ENCODE results near the gene FAM124B.

FAM124B gene

DNA sequence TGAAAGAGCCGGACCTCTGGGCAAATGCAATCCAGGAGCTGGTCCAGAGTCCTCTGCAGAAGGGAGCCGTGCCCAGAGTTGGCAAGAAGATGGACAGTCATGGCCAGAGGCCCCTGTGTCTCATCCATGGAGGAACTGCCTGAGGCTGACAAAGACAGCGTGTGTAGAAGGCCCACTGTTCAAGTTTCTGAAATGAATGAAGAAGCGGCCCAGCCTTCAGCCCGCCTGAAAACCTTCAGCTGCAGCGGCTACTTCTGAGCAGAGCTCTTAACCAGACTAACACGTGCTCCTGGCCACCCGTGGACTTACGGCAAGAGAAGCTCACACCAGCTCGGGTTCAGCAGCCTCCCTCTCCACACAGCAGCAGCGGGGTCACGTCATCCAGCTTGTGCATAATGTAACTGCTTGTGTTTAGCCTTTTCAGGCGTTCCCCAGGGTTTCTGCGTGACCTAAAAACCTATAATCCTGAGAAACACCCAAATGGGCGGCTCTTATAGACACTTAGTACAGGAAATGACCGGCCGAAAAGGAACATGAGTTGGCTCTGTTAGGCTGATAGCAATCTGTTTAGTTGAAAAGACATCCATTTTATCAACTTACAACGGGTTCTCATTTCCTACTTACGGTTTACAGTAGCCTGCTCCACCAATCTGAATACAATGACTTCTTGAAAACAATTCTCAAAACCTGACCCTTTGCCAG, at the start of gene FAM124B:
FAM124B (minus strand) TSS at position 467 of the 702 bp plus-strand sequence; CDS start at position 128, 339 bp downstream.
- Histone ChIP-seq H3K9me3 (ENCODE audit: control insufficient read depth, low read length) (peaks cover 14% of the 10 kb centered on the region), H3K9ac (ENCODE audit: low read length) (no peak within 1 kb of the TSS), H3K4me1 (ENCODE audit: control insufficient read depth, insufficient read depth, low read length) (no peaks in the 10 kb centered on the region), H3K27me3 (replicated peaks; ENCODE audit: control insufficient read depth, insufficient read depth, low read length) (no peaks in the 10 kb centered on the region), H3K36me3 (ENCODE audit: control insufficient read depth, insufficient read depth, low read length, severe bottlenecking) (no peaks in the 10 kb centered on the region), H3K4me3 (ENCODE audit: low read length) (peak within 1 kb of the TSS; percentile 52)
- no peak for DNase-seq (ENCODE audit: low read depth)

DNA sequence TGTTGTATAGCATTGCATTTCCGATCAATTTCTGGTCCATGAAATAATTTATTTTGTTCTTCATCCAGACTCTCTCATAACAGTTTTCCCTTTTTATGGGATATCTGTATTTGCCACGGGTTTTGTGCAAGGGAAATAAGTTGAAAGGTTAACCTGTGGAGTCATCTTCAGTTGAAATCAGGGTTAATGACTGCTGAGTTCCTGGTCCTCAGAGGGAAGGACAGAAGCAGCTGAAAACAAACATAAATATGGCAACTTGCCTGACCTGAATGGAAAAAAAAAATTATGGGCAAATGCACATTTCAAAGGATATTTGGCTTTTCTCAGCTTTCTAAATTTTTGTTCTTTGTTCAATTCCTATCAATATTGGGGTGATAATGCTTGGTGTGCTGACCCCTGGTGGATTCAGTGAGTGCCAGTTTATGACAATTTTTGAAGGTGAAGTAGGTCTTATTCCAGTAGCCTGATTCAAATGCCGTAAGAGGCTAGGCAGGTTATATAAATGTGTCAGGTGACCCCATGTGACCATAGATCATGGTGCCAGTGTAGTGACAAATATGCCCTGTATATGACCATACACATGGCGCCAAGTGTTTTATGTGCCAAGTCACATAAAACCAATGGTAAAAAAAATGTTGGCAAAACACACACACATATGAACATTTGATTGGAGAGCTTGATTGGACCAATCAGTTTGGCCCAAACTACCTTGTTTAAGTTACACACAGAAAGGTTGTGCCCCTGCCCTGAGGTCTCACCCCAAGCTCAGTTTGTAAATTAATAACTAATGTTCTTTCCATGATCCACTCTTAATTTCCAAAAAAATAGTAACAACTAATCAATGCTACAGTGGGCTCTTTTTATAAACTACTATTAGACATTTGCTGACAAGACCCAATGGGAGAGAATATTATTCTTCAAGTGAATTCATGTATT, 47.6 kb upstream of the FAM124B start:
- Histone ChIP-seq H3K36me3 (ENCODE audit: control insufficient read depth, insufficient read depth, low read length, severe bottlenecking) (no peaks in the 10 kb centered on the region), H3K4me3 (ENCODE audit: low read length) (no peak overlapping the region), H3K27me3 (replicated peaks; ENCODE audit: control insufficient read depth, insufficient read depth, low read length) (no peaks in the 10 kb centered on the region), H3K9me3 (ENCODE audit: control insufficient read depth, low read length) (no peaks in the 10 kb centered on the region), H3K4me1 (ENCODE audit: control insufficient read depth, insufficient read depth, low read length) (peaks cover 4% of the 10 kb centered on the region), H3K9ac (ENCODE audit: low read length) (no peak overlapping the region)
- DNase-seq (ENCODE audit: low read depth), result peak; percentile 39

DNA sequence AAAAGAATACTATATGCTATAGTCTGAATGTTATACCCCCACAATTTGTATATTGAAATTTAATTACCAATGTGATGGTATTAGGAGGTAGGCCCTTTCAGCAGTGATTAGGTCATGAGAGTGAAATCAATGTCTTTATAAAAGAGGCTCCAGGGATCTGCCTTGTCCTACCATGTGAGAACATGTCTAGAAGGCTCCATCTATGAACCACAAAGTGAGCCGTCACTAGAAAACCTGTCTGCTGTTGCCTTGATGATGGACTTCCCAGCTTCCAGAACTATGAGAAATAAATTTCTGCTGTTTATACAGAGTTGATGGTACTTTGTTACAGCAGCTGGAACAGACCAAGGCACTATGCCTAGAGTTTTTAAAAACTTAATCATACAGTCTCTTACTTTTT, 46.3 kb upstream of the FAM124B start:
- Histone ChIP-seq H3K9ac (ENCODE audit: low read length) (no peak overlapping the region), H3K27me3 (replicated peaks; ENCODE audit: control insufficient read depth, insufficient read depth, low read length) (peaks cover 3% of the 10 kb centered on the region), H3K4me1 (ENCODE audit: control insufficient read depth, insufficient read depth, low read length) (peaks cover 4% of the 10 kb centered on the region), H3K9me3 (ENCODE audit: control insufficient read depth, low read length) (no peaks in the 10 kb centered on the region), H3K4me3 (ENCODE audit: low read length) (no peak overlapping the region), H3K36me3 (ENCODE audit: control insufficient read depth, insufficient read depth, low read length, severe bottlenecking) (no peaks in the 10 kb centered on the region)
- DNase-seq (ENCODE audit: low read depth), result no peak

- Histone ChIP-seq H3K9me3 (ENCODE audit: control insufficient read depth, low read length) (no peaks in the 10 kb centered on the region), H3K27me3 (replicated peaks; ENCODE audit: control insufficient read depth, insufficient read depth, low read length) (peaks cover 3% of the 10 kb centered on the region), H3K4me3 (ENCODE audit: low read length) (no peak overlapping the region), H3K36me3 (ENCODE audit: control insufficient read depth, insufficient read depth, low read length, severe bottlenecking) (no peaks in the 10 kb centered on the region), H3K4me1 (ENCODE audit: control insufficient read depth, insufficient read depth, low read length) (peaks cover 4% of the 10 kb centered on the region), H3K9ac (ENCODE audit: low read length) (no peak overlapping the region)
- DNase-seq (ENCODE audit: low read depth), result no peak
Observed at GRCh38 chr2:224444783-224445182, 42.9 kb upstream of the FAM124B start.

DNA sequence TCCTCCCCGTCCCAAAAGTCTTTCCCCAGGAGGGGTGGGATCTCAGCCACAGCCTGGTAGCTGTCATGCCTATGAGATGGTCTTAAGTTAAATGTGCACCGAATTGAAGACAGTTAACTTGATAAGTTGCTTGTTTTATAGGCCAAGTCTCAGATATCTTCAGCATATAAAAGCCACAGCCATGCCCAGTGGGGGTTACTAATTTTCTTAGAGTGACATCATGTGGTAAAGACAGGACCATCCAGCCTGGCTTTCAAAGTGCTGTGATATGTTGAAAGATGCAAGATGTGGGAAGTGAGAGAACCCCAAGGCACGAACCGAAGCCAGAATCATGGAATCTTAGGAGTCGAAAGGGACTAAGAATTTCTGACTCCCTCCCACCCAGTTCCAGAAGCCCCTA, 42.1 kb upstream of the FAM124B start:
- Histone ChIP-seq H3K4me3 (ENCODE audit: low read length) (no peak overlapping the region), H3K4me1 (ENCODE audit: control insufficient read depth, insufficient read depth, low read length) (peaks cover under 1% of the 10 kb centered on the region), H3K27me3 (replicated peaks; ENCODE audit: control insufficient read depth, insufficient read depth, low read length) (peaks cover 3% of the 10 kb centered on the region), H3K9me3 (ENCODE audit: control insufficient read depth, low read length) (no peaks in the 10 kb centered on the region), H3K36me3 (ENCODE audit: control insufficient read depth, insufficient read depth, low read length, severe bottlenecking) (no peaks in the 10 kb centered on the region), H3K9ac (ENCODE audit: low read length) (no peak overlapping the region)
- no peak for DNase-seq (ENCODE audit: low read depth)

- Histone ChIP-seq H3K9me3 (ENCODE audit: control insufficient read depth, low read length) (no peaks in the 10 kb centered on the region), H3K9ac (ENCODE audit: low read length) (peak overlapping the region; percentile 78), H3K4me1 (ENCODE audit: control insufficient read depth, insufficient read depth, low read length) (no peaks in the 10 kb centered on the region), H3K36me3 (ENCODE audit: control insufficient read depth, insufficient read depth, low read length, severe bottlenecking) (no peaks in the 10 kb centered on the region), H3K4me3 (ENCODE audit: low read length) (peak overlapping the region; percentile 84), H3K27me3 (replicated peaks; ENCODE audit: control insufficient read depth, insufficient read depth, low read length) (peaks cover 3% of the 10 kb centered on the region)
- DNase-seq (ENCODE audit: low read depth), result peak; percentile 50
Observed at GRCh38 chr2:224442071-224442967, 40.4 kb upstream of the FAM124B start.

DNA sequence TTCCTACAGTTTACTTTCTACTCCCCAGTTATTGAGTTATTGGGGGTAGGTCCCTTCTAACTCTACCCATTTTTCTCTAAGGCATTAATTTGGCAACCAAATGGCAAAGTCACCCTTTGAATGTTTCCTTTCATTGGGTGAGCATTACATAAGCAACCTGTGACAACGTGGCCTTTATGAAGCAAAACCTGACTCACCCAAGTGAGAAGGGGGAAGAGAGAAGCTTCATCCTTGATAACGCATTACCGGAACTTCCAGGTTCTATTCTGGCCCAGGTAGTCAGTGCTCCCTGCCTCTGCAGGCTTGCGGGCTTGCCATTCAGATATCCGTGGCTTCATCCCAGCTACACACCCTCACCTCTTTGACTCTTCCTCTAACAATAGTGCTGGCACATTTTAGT, 39.1 kb upstream of the FAM124B start:
- H3K9ac ChIP-seq (ENCODE audit: low read length), result no peak overlapping the region
- no peak overlapping the region for H3K4me3 ChIP-seq (ENCODE audit: low read length)
- no peaks in the 10 kb centered on the region for H3K4me1 ChIP-seq (ENCODE audit: control insufficient read depth, insufficient read depth, low read length)
- no peak for DNase-seq (ENCODE audit: low read depth)
- no peaks in the 10 kb centered on the region for H3K9me3 ChIP-seq (ENCODE audit: control insufficient read depth, low read length)
- peaks cover 3% of the 10 kb centered on the region for H3K27me3 ChIP-seq (replicated peaks; ENCODE audit: control insufficient read depth, insufficient read depth, low read length)
- H3K36me3 ChIP-seq (ENCODE audit: control insufficient read depth, insufficient read depth, low read length, severe bottlenecking), result no peaks in the 10 kb centered on the region

DNA sequence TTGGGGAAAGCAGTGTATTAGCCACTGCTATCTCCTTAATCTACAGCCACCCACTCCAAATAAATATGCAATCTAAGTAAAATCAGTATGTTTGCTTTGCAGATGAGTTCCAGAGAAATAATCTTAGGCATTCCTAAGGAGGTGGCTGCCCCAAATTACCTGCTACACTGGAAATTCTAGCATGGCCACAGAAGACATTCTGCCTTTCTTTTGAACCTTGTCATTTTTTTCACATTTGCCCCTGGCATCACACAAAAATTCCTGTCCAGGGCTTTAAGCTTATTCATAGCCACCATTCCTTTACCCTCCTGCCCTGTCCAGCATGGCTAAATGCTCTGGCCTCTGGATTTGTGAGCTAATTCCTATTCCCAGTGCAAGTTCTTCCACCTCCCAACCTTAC, 36.8 kb upstream of the FAM124B start:
- H3K9ac ChIP-seq (ENCODE audit: low read length), result no peak overlapping the region
- no peak overlapping the region for H3K4me3 ChIP-seq (ENCODE audit: low read length)
- H3K27me3 ChIP-seq (replicated peaks; ENCODE audit: control insufficient read depth, insufficient read depth, low read length), result no peaks in the 10 kb centered on the region
- no peaks in the 10 kb centered on the region for H3K36me3 ChIP-seq (ENCODE audit: control insufficient read depth, insufficient read depth, low read length, severe bottlenecking)
- no peaks in the 10 kb centered on the region for H3K9me3 ChIP-seq (ENCODE audit: control insufficient read depth, low read length)
- H3K4me1 ChIP-seq (ENCODE audit: control insufficient read depth, insufficient read depth, low read length), result no peaks in the 10 kb centered on the region
- no peak for DNase-seq (ENCODE audit: low read depth)

DNA sequence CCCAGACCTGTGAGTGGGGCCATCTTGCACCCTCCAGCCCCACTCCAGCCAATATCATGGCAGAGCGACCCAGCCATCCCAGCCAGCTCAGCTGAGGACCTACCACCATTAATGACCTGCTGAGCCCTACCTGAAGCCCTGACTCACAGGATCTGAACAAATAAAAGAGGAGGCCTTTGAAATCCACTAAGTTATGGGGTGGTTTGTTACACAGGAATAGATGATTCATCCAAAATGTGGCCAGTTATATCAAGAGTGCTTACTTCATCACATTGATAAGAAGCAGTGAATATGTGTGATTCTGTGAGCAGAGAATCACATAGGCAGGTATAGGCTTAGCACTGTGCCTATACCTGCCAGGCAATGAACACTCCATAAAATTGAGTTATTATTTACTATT, 34.7 kb upstream of the FAM124B start:
- no peak for DNase-seq (ENCODE audit: low read depth)
- no peak overlapping the region for H3K4me3 ChIP-seq (ENCODE audit: low read length)
- no peaks in the 10 kb centered on the region for H3K27me3 ChIP-seq (replicated peaks; ENCODE audit: control insufficient read depth, insufficient read depth, low read length)
- H3K9ac ChIP-seq (ENCODE audit: low read length), result no peak overlapping the region
- H3K4me1 ChIP-seq (ENCODE audit: control insufficient read depth, insufficient read depth, low read length), result no peaks in the 10 kb centered on the region
- H3K36me3 ChIP-seq (ENCODE audit: control insufficient read depth, insufficient read depth, low read length, severe bottlenecking), result no peaks in the 10 kb centered on the region
- H3K9me3 ChIP-seq (ENCODE audit: control insufficient read depth, low read length), result no peaks in the 10 kb centered on the region

DNA sequence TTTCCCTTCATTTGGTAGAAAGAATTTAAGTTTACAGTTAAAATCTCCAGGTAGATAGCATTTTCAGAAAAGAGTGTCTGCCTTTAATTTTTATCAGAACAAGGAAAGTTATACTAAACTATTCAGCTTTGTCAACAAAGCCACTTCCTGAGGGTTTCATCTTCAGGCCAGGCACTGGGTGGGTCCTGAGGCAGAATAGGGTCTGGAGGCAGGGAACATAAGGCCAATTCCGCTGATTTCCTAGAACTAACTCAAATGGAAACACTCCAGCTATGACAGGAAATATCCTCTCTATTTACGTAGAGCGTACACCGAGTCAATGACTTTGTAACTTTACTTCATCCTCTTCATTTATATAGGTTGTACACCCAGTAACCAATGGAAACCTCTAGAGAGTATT, 32.7 kb upstream of the FAM124B start:
- Histone ChIP-seq H3K4me3 (ENCODE audit: low read length) (no peak overlapping the region), H3K9me3 (ENCODE audit: control insufficient read depth, low read length) (no peaks in the 10 kb centered on the region), H3K27me3 (replicated peaks; ENCODE audit: control insufficient read depth, insufficient read depth, low read length) (no peaks in the 10 kb centered on the region), H3K4me1 (ENCODE audit: control insufficient read depth, insufficient read depth, low read length) (no peaks in the 10 kb centered on the region), H3K9ac (ENCODE audit: low read length) (no peak overlapping the region), H3K36me3 (ENCODE audit: control insufficient read depth, insufficient read depth, low read length, severe bottlenecking) (no peaks in the 10 kb centered on the region)
- no peak for DNase-seq (ENCODE audit: low read depth)

DNA sequence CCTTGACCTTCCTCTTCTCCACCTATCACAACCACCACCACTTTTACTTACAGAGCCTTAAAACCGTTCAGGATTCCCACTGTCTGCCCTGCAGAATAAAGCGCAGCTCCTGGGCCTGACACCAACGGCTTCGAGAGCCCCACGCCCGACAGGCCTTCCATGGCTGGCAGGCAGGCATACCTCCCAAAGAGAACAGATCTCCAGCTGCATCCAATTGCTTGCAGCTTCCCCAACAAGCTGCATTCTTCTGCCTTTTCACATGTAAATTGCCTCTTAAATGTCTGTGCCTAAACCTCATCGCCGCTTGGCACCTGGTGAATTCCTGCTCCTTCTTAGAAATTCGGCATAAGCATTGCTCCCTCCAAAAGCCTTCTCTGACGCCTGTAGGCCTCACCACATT, 31.5 kb upstream of the FAM124B start:
- Histone ChIP-seq H3K9me3 (ENCODE audit: control insufficient read depth, low read length) (no peaks in the 10 kb centered on the region), H3K4me1 (ENCODE audit: control insufficient read depth, insufficient read depth, low read length) (no peaks in the 10 kb centered on the region), H3K4me3 (ENCODE audit: low read length) (no peak overlapping the region), H3K36me3 (ENCODE audit: control insufficient read depth, insufficient read depth, low read length, severe bottlenecking) (no peaks in the 10 kb centered on the region), H3K27me3 (replicated peaks; ENCODE audit: control insufficient read depth, insufficient read depth, low read length) (no peaks in the 10 kb centered on the region), H3K9ac (ENCODE audit: low read length) (no peak overlapping the region)
- DNase-seq (ENCODE audit: low read depth), result no peak

All from adipocyte (in vitro differentiated cells).